Eye (tissue), 1 donor: ENCODE results near the gene TGFBR3.
"Not testable (repeated sequence)": the region's sequence is repeated elsewhere in the genome, so short reads cannot be mapped to it uniquely, and the experiment has no call there.

Experiments used
- DNase-seq: peaks from one replicate; pipeline ENCODE4 v3.0.0-alpha.2; 2015

Gene TGFBR3

GRCh38 chr1:91883470-91883869, 2.5 kb downstream of the TGFBR3 start:
- DNase-seq = peak; percentile 40

GRCh38 chr1:91881280-91881679, 4.7 kb downstream of the TGFBR3 start:
- no peak for DNase-seq

- peak; percentile 51 for DNase-seq
These were observed 6.2 kb downstream of the TGFBR3 start for GRCh38 chr1:91879733-91880132.

GRCh38 chr1:91877574-91878208, 8.3 kb downstream of the TGFBR3 start:
- no peak for DNase-seq

- DNase-seq = peak; percentile 33
These were observed 9.0 kb downstream of the TGFBR3 start for GRCh38 chr1:91876781-91877573.

GRCh38 chr1:91876040-91876470, 9.9 kb downstream of the TGFBR3 start:
- DNase-seq = no peak

- no peak for DNase-seq
These were observed 11.8 kb downstream of the TGFBR3 start for GRCh38 chr1:91874167-91874566.

GRCh38 chr1:91872559-91873081, 13.3 kb downstream of the TGFBR3 start:
- DNase-seq = no peak

- DNase-seq = no peak
These were observed 14.0 kb downstream of the TGFBR3 start for GRCh38 chr1:91872000-91872399.

GRCh38 chr1:91870322-91870721, 15.6 kb downstream of the TGFBR3 start:
- no peak for DNase-seq

- DNase-seq = no peak
These were observed 19.5 kb downstream of the TGFBR3 start for GRCh38 chr1:91866425-91866824.

- peak; percentile 50 for DNase-seq
These were observed 21.8 kb downstream of the TGFBR3 start for GRCh38 chr1:91864017-91864700.

GRCh38 chr1:91863498-91863897, 22.5 kb downstream of the TGFBR3 start:
- DNase-seq = no peak

- no peak for DNase-seq
These were observed 23.8 kb downstream of the TGFBR3 start for GRCh38 chr1:91862120-91862519.

- no peak for DNase-seq
These were observed 28.3 kb downstream of the TGFBR3 start for GRCh38 chr1:91857557-91858239.

- no peak for DNase-seq
These were observed 29.0 kb downstream of the TGFBR3 start for GRCh38 chr1:91856996-91857395.

GRCh38 chr1:91854852-91855534, 31.0 kb downstream of the TGFBR3 start:
- no peak for DNase-seq

- DNase-seq = no peak
These were observed 32.6 kb downstream of the TGFBR3 start for GRCh38 chr1:91853397-91853796.

- not testable (repeated sequence) for DNase-seq
These were observed 33.9 kb downstream of the TGFBR3 start for GRCh38 chr1:91852011-91852410.

GRCh38 chr1:91851130-91852010, 34.6 kb downstream of the TGFBR3 start:
- DNase-seq = peak; percentile 76

GRCh38 chr1:91850708-91851107, 35.2 kb downstream of the TGFBR3 start:
- no peak for DNase-seq
